Activated CD4-positive, alpha-beta T cell treated with anti-CD3 and anti-CD28 coated beads, Interleukin-2, amount 50 U/mL, for 1 hour (primary cell): ENCODE data around the gene AP3S2.

Experiments
- DNase-seq: peaks from one replicate; pipeline ENCODE4 v3.0.0-alpha.2; 2020

AP3S2 gene

GRCh38 chr15:89812847-89813320 lies 80.9 kb downstream of the AP3S2 start:
- no peak for DNase-seq

- no peak for DNase-seq
These were observed 81.6 kb downstream of the AP3S2 start for GRCh38 chr15:89812011-89812846.

GRCh38 chr15:89810837-89811236 lies 83.0 kb downstream of the AP3S2 start:
- no peak for DNase-seq

- DNase-seq: no peak
These were observed 84.0 kb downstream of the AP3S2 start for GRCh38 chr15:89809787-89810148.

- no peak for DNase-seq
These were observed 84.6 kb downstream of the AP3S2 start for GRCh38 chr15:89809093-89809786.

GRCh38 chr15:89808160-89808870 lies 85.5 kb downstream of the AP3S2 start:
- no peak for DNase-seq

GRCh38 chr15:89807689-89808088 lies 86.1 kb downstream of the AP3S2 start:
- DNase-seq: no peak

- no peak for DNase-seq
These were observed 86.9 kb downstream of the AP3S2 start for GRCh38 chr15:89806559-89807550.

- no peak for DNase-seq
These were observed 87.6 kb downstream of the AP3S2 start for GRCh38 chr15:89806210-89806558.

GRCh38 chr15:89805241-89806209 lies 88.3 kb downstream of the AP3S2 start:
- DNase-seq: no peak

- DNase-seq: no peak
These were observed 89.6 kb downstream of the AP3S2 start for GRCh38 chr15:89803941-89804800.

- no peak for DNase-seq
These were observed 90.6 kb downstream of the AP3S2 start for GRCh38 chr15:89802986-89803824.

GRCh38 chr15:89802231-89802928 lies 91.4 kb downstream of the AP3S2 start:
- no peak for DNase-seq

GRCh38 chr15:89801471-89802195 lies 92.2 kb downstream of the AP3S2 start:
- DNase-seq: no peak

- DNase-seq: no peak
These were observed 93.8 kb downstream of the AP3S2 start for GRCh38 chr15:89799918-89800498.

- DNase-seq: no peak
These were observed 94.5 kb downstream of the AP3S2 start for GRCh38 chr15:89799011-89799911.
